ENCODE measurements around the gene DTX1. TPM values are rescaled to one million over a fixed set of nuclear protein-coding genes. Genes with fewer than 3 reads are reported as not detected.

The DTX1 gene
- total and polyA plus RNA-seq, 2 of the 13 experiments (the other 11 are each of a cell fraction or from before 2014, with no cell fraction given), result not detected

DNA sequence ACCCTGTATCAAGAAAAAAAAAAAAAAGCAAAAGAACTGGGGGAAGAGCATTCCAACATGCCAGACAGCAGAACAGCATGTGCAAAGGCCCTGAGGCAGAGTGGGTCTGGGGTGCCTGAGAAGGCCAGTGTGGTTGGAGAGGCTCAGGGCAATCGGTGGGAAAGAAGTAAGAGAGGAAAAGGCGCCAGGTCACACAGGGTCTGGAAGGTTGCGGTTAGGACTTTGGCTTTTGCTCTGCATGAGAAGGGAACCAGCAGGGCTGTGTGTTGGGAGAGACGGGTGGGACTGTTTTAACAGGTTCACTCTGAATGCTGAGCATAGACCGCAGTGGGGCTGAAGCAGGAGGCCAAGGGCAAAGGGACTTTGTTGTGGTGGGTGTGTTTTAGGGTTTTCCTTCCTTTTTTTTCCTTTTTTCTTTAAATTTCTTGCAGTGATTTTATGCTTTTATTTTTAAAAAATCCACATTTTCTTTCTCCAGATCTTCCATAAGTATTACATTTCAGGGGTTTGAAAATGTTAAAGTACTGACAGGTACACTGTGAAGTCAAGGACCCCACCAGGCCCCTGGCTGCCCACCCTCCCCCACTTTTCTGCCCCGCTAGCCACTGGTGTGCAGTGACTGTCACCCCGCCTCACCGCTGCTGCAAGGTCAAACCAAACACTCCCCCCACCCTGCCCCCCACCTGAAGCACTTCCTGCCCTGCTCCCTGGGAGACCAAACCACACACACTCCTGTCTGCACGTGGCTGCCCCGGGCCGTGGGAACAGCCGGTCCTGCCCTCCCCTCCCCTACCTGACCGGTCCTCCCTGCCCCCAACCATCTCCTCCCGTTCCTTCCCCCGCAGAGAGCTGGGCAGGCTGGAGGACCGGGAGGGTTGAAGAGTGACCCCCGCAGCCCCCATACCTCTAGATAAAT lies 30.0 kb downstream of the DTX1 start (continued):
- TF ChIP-seq HNRNPK (IDR thresholded peaks at IDR 0.05; ENCODE audit: low read depth, low read length, poor library complexity, severe bottlenecking), result no peak
- TF ChIP-seq, protein P1, sequence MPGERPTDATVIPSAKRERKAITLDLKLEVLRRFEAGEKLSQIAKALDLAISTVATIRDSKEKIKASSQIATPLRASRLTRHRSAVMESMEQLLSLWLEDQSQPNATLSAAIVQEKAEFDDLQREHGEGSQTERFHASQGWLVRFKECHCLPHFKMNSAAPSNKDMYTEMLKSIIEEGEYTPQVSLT (CRISPR knock-in tag; IDR thresholded peaks at IDR 0.05; ENCODE audit: borderline replicate concordance, low read depth), result no peak
- TF ChIP-seq ZMYM3 (CRISPR knock-in tag; IDR thresholded peaks at IDR 0.05), result peak; percentile 90
- TF ChIP-seq, protein P2, sequence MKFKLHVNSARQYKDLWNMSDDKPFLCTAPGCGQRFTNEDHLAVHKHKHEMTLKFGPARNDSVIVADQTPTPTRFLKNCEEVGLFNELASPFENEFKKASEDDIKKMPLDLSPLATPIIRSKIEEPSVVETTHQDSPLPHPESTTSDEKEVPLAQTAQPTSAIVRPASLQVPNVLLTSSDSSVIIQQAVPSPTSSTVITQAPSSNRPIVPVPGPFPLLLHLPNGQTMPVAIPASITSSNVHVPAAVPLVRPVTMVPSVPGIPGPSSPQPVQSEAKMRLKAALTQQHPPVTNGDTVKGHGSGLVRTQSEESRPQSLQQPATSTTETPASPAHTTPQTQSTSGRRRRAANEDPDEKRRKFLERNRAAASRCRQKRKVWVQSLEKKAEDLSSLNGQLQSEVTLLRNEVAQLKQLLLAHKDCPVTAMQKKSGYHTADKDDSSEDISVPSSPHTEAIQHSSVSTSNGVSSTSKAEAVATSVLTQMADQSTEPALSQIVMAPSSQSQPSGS (CRISPR knock-in tag; IDR thresholded peaks at IDR 0.05), result no peak
- no peak for TF ChIP-seq ZKSCAN1 (IDR thresholded peaks at IDR 0.05; ENCODE audit: low read length)
- TF ChIP-seq, protein P3, sequence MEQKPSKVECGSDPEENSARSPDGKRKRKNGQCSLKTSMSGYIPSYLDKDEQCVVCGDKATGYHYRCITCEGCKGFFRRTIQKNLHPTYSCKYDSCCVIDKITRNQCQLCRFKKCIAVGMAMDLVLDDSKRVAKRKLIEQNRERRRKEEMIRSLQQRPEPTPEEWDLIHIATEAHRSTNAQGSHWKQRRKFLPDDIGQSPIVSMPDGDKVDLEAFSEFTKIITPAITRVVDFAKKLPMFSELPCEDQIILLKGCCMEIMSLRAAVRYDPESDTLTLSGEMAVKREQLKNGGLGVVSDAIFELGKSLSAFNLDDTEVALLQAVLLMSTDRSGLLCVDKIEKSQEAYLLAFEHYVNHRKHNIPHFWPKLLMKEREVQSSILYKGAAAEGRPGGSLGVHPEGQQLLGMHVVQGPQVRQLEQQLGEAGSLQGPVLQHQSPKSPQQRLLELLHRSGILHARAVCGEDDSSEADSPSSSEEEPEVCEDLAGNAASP (CRISPR knock-in tag; IDR thresholded peaks at IDR 0.05; ENCODE audit: borderline replicate concordance), result peak; percentile 41; the same call in 1 of the 2 replicates
- no peak for TF ChIP-seq ZNF776 (CRISPR knock-in tag; IDR thresholded peaks at IDR 0.05)

DNA sequence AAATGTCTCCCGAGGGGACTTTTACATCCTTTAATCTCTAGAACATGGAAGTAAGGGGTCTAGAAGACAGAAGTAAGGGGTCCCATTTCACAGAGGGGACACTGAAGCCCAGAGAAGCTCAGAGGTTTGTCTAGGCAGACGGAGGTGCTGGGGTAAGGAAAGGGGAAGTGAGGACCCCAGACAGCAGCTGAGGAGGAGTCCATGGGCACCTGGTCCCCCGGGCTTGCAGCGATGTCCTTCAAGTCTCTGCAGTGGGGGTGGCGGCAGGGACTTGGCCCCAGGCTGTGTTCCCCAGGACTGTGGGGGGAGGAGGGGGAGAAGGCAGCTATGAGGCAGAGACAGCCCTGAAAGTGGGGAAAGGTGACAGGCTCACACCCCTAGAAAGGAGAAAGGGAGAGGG lies 30.7 kb downstream of the DTX1 start:
- Histone ChIP-seq H3K4me2 (ENCODE audit: low read depth, low read length) (no peak overlapping the region), H3K9me3 (ENCODE audit: low read length) (no peaks in the 10 kb centered on the region), H3K4me3 (replicated peaks in 1 of 3; ENCODE audit: insufficient read depth in 1 of 3, low read depth in 2 of 3, low read length in 3 of 3) (no peak overlapping the region), H4K20me1 (ENCODE audit: insufficient read depth, low read length) (no peaks in the 10 kb centered on the region), H3K27ac (ENCODE audit: extremely low read length, insufficient read depth, low read length) (no peak overlapping the region), H3K36me3 (replicated peaks in 1 of 2; ENCODE audit: control insufficient read depth in 1 of 2, insufficient read depth in 2 of 2, low read length in 2 of 2) (no peaks in the 10 kb centered on the region), H3K27me3 (ENCODE audit: control insufficient read depth in 1 of 2, insufficient read depth in 2 of 2, low read length in 2 of 2) (no peaks in the 10 kb centered on the region), H2AFZ (ENCODE audit: low read length) (no peak overlapping the region), H3K79me2 (ENCODE audit: insufficient read depth, low read length) (no peaks in the 10 kb centered on the region), H3K4me1 (ENCODE audit: insufficient read depth, low read length) (peaks cover 17% of the 10 kb centered on the region), H3K9ac (ENCODE audit: insufficient read depth, low read depth, low read length) (no peak overlapping the region)
- 54% methylated on average over 5 of the region's 5 CpGs for WGBS (ENCODE audit: low lambda C conversion rate)
- ATAC-seq (no peak), FAIRE-seq (no peak), DNase-seq (ENCODE audit: low spot score) (no peak)
- ChIA-PET CTCF (ENCODE audit: low intra/inter-chr PET ratio, low total read pairs) (no interaction called here), POLR2A (no interaction called here)
- 0 out of 2 replicates have a peak, but pooled peaks have one; percentile 19 for TF ChIP-seq ZNF629 (CRISPR knock-in tag; conservative IDR thresholded peaks at IDR 0.05)
- TF ChIP-seq ZNF891 (CRISPR knock-in tag; IDR thresholded peaks at IDR 0.05), result no peak
- intact Hi-C loops (cut with micrococcal nuclease; ENCODE audit: unreplicated experiment) (no loop called here), in situ Hi-C loops (cut with HindIII; ENCODE audit: extremely low pct_ligation_motif_present, low pct_unique_long_range_greater_than_20kb) (no loop called here)
- no TSS peak for BruUV-seq (replicated peaks)

Data from HepG2 (cell line).